GM12873 (cell line): Measurements from ENCODE around the gene SH2B2.

ENCODE experiments used
- TF ChIP-seq, protein P1 (sequence below): IDR thresholded peaks from 2 replicates; pipeline ENCODE4 v1.5.1; 2012; ENCODE audit warnings: low read depth, mild to moderate bottlenecking, moderate library complexity, low read length, control low read depth; ENCODE audit not compliant: insufficient read depth; ENCODE audit errors: missing control alignments

Gene SH2B2

DNA sequence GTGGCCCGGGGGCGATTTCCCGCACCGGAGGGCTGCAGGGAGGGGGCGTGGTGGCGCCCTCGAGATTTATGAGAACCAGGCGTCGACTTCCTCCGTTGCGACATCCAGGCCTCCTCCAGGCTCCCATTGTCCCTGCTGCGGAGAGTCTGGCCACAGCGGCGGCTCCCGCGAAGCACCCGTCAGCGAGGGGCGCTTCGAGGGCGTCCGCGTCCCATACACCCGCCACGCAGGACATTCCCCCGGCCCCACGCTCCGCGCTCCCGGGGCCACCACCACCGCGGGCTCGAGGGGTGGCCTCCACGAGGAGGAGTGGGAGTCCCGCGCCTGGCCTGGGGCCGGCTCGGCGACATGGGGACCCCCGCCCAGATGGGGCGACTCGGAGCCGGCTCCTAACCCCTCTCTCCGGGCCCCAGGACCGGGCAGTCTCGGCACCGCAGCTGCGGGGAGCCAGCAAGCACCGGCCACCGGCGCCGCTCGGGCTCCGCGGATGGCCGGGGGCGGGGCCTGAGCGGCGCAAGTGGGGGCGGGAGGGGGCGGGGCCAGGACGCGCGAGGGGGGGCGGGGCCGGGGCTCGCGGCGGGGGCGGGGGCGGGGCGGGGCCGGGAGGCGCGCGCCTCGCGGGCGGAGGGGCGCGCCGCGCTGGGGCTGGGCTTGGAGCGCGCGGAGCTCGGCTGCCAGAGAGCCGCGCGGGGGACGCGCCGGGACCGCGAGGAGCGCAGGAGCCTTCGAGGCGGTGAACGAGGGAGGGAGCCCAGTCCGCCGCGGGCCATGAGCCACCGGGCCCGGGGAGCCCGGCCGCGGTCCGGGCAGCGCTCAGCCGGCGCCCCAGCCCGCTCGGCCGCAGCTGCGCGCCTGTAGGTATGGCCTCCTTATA lies at the start of gene SH2B2:
TSS of gene SH2B2 (plus strand) at position 632 of the 874 bp plus-strand sequence. CDS start 13,683 bp downstream, outside the sequence.
- TF ChIP-seq, protein P1, sequence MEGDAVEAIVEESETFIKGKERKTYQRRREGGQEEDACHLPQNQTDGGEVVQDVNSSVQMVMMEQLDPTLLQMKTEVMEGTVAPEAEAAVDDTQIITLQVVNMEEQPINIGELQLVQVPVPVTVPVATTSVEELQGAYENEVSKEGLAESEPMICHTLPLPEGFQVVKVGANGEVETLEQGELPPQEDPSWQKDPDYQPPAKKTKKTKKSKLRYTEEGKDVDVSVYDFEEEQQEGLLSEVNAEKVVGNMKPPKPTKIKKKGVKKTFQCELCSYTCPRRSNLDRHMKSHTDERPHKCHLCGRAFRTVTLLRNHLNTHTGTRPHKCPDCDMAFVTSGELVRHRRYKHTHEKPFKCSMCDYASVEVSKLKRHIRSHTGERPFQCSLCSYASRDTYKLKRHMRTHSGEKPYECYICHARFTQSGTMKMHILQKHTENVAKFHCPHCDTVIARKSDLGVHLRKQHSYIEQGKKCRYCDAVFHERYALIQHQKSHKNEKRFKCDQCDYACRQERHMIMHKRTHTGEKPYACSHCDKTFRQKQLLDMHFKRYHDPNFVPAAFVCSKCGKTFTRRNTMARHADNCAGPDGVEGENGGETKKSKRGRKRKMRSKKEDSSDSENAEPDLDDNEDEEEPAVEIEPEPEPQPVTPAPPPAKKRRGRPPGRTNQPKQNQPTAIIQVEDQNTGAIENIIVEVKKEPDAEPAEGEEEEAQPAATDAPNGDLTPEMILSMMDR = no peak

DNA sequence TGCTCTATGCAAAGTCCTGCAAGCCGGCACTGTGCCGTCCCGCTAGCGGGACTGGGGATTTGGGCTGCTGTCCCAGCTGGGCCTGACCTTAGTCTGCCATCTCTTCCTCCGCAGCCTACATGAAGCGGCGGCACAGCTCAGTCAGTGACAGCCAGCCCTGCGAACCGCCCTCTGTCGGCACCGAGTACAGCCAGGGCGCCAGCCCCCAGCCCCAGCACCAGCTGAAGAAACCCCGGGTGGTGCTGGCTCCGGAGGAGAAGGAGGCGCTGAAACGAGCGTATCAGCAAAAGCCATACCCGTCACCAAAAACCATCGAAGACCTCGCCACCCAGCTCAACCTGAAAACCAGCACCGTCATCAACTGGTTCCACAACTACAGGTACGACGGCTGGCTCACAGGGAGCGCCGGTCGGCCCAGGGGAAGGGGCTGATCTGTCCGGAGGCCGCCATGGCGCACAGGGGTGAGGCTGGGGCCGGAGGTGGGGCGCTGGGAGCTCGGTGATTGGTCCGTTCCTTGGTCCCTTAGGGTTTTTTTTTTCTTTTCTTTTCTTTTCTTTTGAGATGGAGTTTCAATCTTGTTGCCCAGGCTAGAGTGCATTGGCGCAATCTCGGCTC lies 47.4 kb upstream of the SH2B2 start:
- TF ChIP-seq, protein P1 = no peak

- TF ChIP-seq, protein P1 = no peak
Observed at GRCh38 chr7:102241431-102241830, 45.2 kb upstream of the SH2B2 start.

GRCh38 chr7:102244601-102245000 lies 42.1 kb upstream of the SH2B2 start:
- TF ChIP-seq, protein P1 = no peak

GRCh38 chr7:102248081-102248455 lies 38.6 kb upstream of the SH2B2 start:
- TF ChIP-seq, protein P1 = no peak

DNA sequence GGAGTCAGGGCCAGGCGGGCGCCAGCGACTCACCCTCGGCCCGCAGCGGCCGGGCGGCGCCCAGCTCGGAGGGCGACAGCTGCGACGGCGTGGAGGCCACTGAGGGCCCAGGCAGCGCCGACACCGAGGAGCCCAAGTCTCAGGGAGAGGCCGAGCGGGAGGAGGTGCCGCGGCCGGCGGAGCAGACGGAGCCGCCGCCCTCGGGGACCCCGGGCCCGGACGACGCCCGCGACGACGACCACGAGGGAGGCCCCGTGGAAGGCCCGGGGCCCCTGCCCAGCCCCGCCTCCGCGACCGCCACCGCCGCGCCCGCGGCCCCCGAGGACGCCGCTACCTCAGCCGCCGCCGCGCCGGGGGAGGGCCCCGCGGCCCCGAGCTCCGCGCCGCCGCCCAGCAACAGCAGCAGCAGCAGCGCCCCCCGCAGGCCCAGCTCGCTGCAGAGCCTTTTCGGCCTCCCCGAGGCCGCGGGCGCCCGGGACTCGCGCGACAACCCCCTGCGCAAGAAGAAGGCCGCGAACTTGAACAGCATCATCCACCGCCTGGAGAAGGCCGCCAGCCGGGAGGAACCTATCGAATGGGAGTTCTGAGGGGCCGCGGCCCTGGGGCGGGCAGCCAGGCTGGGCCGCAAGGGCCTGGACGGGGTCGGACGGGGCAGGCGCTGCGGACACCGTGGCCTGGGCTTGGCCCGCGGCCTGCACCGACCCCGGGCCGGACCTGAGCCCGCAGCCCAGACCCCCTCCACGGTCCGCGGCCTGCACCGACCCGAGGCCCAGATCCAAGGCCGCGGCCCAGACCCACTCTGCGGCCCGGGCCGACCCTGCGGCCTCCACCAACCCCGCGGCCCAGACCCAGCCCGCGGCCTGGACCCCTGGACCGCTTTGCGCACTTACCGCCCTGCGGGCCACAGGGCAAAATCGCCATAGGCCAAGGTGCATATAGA lies 37.9 kb upstream of the SH2B2 start:
- TF ChIP-seq, protein P1 = no peak
